Measurements from ENCODE around the gene RHBDD1.

RHBDD1 gene

GRCh38 chr2:226847090-226847489 lies 11.2 kb downstream of the RHBDD1 start:
- no peak for DNase-seq

DNA sequence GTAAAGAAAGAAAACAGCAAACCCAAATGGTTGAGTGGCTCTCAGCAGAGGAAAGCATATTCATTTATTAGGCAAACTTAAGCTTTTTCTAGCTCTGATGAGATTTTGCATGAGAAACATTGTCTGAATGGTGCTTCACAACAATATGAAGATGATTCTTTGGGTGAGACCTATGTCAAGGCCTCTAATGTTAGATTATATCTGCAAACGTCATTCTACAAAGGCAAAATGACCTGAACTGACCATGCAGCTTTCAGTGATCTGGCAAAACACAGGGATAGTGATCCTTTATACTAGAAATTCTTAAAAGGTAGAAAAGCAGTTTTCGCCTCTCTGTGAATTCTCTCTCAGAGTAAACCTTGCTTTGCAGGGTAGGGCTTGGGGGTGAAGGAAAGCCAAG lies 11.7 kb downstream of the RHBDD1 start:
- DNase-seq = no peak

GRCh38 chr2:226849349-226849748 lies 13.5 kb downstream of the RHBDD1 start:
- no peak for DNase-seq

- DNase-seq = no peak
These were observed 14.2 kb downstream of the RHBDD1 start for GRCh38 chr2:226850024-226850423.

- DNase-seq = no peak
These were observed 19.9 kb downstream of the RHBDD1 start for GRCh38 chr2:226855787-226856186.

DNA sequence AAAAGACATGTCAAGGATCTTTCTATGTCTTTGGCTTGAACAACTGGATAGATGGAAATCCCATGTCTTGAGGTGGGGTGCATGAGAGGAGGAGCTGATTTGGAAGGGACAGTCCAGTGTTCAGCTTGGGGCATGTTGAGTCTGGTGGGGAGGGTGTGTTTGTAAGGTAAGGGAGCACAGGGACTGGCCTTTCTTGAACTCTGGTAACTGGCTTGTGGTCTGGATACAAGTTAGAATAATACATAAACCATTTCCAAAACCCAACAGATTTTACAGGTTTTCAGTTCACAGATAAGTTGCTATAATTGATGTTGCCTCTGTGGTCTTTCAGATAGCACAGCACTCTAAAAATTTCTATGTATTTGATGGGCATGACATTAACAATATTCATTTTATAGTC lies 24.2 kb downstream of the RHBDD1 start:
- no peak for DNase-seq

DNA sequence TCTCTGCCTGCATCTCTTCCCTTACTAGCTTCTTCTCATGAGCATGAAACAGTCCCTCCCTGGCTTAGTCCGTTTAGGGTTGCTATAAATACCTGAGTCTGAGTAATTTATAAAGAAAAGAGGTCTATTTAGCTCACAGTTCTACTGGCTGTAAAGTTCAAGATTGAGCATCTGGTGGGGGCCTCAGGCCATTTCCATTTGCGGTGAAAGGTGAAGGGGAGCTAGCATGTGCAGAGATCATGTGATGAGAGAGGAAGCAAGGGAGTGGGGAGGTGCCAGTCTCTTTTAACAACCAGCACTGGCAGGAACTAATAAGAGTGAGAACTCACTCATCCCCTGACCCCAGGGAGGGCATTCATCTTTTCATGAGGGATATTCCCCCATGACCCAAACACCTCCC lies 26.8 kb downstream of the RHBDD1 start:
- no peak for DNase-seq

DNA sequence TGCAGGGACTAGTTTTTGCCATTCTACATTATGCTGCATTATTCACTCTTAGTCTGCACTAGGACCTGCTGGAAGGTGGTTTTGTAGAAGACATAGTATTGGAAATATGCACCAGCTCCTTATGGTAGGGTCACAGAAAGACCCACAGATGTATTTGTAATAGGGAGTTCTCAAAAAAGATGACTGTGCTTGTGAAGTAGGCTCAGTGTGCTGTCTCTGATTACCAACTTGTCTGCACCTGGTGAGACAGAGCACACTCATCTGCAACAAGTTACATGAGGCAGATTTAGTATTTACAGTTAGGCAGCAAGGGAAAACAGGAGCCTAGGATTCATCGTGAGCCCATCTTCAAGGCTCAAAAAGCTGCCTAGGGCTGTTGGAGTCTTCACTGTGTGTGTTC lies 29.4 kb downstream of the RHBDD1 start:
- DNase-seq = no peak

- DNase-seq = no peak
These were observed 29.9 kb downstream of the RHBDD1 start for GRCh38 chr2:226865710-226866109.

- no peak for DNase-seq
These were observed 32.7 kb downstream of the RHBDD1 start for GRCh38 chr2:226868331-226869162.

DNA sequence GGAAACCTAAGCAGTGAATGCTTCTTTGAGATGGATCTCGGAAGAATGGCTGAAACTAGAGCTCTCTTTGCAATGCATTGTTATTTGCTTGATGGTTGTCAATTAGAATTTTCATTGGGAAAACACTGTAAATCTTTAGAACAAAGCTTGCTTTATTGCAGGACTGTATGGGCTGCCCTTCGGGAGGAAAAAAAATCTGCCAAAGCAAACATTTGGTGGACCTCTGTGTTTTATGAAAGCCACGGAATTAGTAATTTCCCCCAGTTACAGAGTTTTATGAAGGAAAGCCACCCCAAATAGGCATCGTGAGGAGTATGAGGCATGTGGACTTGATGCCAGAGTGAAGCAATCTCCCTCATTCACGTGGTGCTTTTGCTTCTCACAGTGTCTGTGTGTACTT lies 33.5 kb downstream of the RHBDD1 start:
- DNase-seq = no peak

GRCh38 chr2:226873051-226873620 lies 37.3 kb downstream of the RHBDD1 start:
- DNase-seq = peak; percentile 51 to 53

GRCh38 chr2:226873826-226874225 lies 38.0 kb downstream of the RHBDD1 start:
- DNase-seq = no peak

DNA sequence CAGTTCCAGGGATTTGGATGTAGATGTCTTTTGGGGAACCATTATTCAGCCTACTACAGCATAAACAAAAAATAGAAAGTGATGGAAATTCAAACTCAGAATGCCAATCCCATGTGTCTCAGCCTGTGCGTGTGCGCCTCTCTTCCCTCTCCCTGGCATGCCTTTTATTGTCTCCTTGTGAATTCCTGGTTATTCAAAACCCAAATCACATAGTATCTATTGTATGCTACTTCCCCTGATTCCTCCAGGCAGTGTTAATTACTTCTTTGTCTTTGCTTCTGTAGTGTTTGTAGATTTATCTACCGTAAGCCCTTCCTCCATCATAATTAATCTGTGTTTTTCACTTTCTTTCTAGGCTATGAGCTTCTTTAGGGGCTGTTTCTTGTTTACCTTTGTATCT lies 38.9 kb downstream of the RHBDD1 start:
- no peak for DNase-seq

- no peak for DNase-seq
These were observed 39.8 kb downstream of the RHBDD1 start for GRCh38 chr2:226875438-226876225.

GRCh38 chr2:226877491-226877890 lies 41.6 kb downstream of the RHBDD1 start:
- DNase-seq = no peak

GRCh38 chr2:226881287-226881686 lies 45.4 kb downstream of the RHBDD1 start:
- no peak for DNase-seq

DNA sequence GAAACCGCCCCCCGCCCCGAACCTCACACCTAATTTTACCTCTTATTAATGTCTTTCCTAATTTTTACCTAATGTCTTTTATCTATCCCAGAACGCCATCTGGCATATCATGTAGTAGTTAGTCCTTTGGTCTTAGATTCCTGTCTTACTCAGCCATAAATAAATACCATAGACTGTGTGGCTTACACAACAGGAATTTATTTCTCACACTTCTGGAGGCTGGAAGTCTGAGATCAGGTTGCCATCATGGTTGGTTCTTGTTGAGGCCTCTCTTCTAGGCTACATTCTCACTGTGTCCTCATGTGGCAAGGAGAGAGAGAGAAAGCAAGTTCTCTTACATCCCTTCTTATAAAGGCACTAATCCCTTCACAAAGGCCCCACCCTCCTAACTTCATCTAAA lies 46.8 kb downstream of the RHBDD1 start:
- DNase-seq = no peak

GRCh38 chr2:226883296-226883795 lies 47.5 kb downstream of the RHBDD1 start:
- no peak for DNase-seq

GRCh38 chr2:226884166-226884565 lies 48.3 kb downstream of the RHBDD1 start:
- DNase-seq = no peak

DNA sequence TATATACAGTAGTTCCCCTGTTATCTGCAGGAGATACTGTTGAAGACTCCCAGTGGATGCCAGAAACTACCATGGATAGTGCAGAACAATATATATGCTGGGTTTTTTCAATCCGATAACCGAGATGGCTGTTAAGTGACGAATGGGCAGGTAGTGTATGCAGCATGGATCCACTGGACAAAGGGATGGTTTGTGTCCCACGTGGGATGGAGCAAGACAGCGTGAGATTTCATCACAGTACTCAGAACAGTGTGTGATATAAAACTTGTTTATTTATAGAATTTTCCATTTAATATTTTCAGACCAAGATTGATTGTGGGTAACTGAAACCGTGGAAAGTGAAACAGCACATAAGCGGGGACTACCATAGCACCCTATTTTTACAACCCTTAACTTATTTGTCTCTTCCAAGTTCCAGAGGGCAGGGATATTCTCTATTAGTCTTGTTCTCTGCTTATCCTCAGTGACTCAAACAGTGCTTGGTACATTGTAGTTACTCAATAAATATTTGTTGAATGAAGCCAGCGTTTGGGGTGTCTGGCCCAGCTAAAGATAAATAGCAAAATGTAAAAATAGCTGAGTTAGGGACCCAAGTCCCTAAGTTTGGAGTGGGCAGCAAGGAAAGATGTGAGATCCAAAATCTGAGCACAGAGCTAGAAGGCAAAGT lies 50.0 kb downstream of the RHBDD1 start:
- DNase-seq = no peak

DNA sequence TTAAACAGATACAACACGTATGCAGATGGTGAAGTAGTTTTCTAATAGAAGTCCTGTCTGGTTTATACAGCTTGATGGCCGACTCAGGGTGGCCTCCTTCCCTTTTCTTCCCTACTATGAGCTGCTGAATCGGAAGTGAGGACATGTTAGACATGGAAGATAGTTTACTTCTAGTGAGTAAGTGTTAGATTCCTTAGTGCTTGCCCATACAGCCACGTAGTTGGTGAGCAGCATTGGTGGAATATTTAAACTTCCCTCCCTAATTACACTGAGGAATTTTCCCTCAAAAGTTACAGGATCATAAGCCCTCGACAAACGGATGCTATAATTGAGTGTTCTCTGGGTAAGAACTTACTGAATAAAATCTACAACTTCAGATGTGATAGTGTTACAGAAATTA lies 52.1 kb downstream of the RHBDD1 start:
- DNase-seq = no peak

- DNase-seq = no peak
These were observed 52.6 kb downstream of the RHBDD1 start for GRCh38 chr2:226888378-226888965.
